ENCODE measurements around the gene C16orf95. TPM values are rescaled to one million over a fixed set of nuclear protein-coding genes. Genes with fewer than 3 reads are reported as not detected.

C16orf95 gene
- total RNA-seq, 1 donor: 4.0 TPM

DNA sequence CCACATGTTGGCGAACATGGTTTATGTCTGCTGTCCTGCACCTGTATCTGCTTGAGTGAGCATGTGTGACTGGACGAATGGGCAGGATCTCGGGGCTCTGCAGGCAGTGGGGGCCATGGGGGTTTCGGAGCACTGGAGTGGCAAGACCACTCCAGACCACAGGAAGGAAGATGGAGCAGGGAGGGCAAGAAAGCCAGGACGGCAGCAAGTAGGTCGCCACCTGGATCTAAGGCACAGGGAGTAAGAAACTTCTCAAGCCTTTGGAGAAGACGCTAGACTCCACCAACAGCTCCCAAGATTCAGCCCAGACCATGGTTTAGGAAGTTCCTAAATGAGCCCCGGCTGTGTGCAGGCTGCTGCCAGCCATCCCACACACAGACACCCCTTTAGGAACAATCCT is 32.8 kb upstream of the C16orf95 start:
- peaks cover 35% of the 10 kb centered on the region for H3K79me2 ChIP-seq (ENCODE audit: insufficient read depth, low read length)
- H3K4me1 ChIP-seq (ENCODE audit: insufficient read depth, low read length): peaks cover 7% of the 10 kb centered on the region
- no peaks in the 10 kb centered on the region for H3K9me3 ChIP-seq (ENCODE audit: low read depth, low read length)
- TF ChIP-seq CTCF (IDR thresholded peaks at IDR 0.05; ENCODE audit: extremely low read depth, low read depth, low read length): no peak
- H3K4me2 ChIP-seq (ENCODE audit: insufficient read depth, low read length): no peak overlapping the region
- no peak overlapping the region for H2AFZ ChIP-seq (ENCODE audit: low read length)
- peaks cover 14% of the 10 kb centered on the region for H3K36me3 ChIP-seq (ENCODE audit: insufficient read depth, low read length)
- DNase-seq (ENCODE audit: insufficient read length, low spot score, missing footprints): peak; percentile 67
- H3K4me3 ChIP-seq (ENCODE audit: insufficient read depth, low read length): no peak overlapping the region
- peaks cover 24% of the 10 kb centered on the region for H4K20me1 ChIP-seq (ENCODE audit: insufficient read depth, low read length)
- no peaks in the 10 kb centered on the region for H3K27me3 ChIP-seq (ENCODE audit: insufficient read depth, low read length)
- H3K27ac ChIP-seq (ENCODE audit: low read depth, low read length): no peak overlapping the region

DNA sequence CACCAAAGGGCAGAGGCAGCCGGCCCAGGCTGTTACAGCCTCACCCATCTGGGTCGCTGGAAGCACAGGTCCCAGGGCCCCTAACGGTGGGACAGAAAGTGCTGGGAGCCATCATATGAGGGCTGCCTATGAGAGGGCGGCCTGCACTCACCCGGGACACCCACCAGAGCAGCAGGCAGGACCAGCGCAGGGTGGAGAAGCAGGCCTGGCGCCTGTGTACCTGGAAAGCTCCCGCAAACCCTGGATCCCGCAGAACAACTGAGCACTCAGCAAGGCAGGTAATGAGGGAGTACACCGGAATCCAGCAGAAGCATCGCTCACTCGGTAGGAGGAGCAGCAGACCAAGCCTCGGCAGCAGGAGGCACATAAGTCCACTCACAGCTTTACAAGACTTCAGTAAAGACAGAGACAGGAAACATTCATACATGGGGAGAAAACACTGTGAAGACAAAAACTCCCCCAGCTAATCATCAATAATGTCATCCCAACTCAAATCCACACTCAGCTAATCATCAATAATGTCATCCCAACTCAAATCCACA is 31.5 kb upstream of the C16orf95 start:
- Histone ChIP-seq H3K27ac (ENCODE audit: low read depth, low read length) (no peak overlapping the region), H4K20me1 (ENCODE audit: insufficient read depth, low read length) (peaks cover 24% of the 10 kb centered on the region), H3K27me3 (ENCODE audit: insufficient read depth, low read length) (no peaks in the 10 kb centered on the region), H3K79me2 (ENCODE audit: insufficient read depth, low read length) (peaks cover 39% of the 10 kb centered on the region), H3K4me2 (ENCODE audit: insufficient read depth, low read length) (no peak overlapping the region), H3K9me3 (ENCODE audit: low read depth, low read length) (no peaks in the 10 kb centered on the region), H2AFZ (ENCODE audit: low read length) (no peak overlapping the region), H3K4me1 (ENCODE audit: insufficient read depth, low read length) (peaks cover 7% of the 10 kb centered on the region), H3K4me3 (ENCODE audit: insufficient read depth, low read length) (no peak overlapping the region), H3K36me3 (ENCODE audit: insufficient read depth, low read length) (peaks cover 18% of the 10 kb centered on the region)
- TF ChIP-seq CTCF (IDR thresholded peaks at IDR 0.05; ENCODE audit: extremely low read depth, low read depth, low read length): no peak
- DNase-seq (ENCODE audit: insufficient read length, low spot score, missing footprints): peak; percentile 35

DNA sequence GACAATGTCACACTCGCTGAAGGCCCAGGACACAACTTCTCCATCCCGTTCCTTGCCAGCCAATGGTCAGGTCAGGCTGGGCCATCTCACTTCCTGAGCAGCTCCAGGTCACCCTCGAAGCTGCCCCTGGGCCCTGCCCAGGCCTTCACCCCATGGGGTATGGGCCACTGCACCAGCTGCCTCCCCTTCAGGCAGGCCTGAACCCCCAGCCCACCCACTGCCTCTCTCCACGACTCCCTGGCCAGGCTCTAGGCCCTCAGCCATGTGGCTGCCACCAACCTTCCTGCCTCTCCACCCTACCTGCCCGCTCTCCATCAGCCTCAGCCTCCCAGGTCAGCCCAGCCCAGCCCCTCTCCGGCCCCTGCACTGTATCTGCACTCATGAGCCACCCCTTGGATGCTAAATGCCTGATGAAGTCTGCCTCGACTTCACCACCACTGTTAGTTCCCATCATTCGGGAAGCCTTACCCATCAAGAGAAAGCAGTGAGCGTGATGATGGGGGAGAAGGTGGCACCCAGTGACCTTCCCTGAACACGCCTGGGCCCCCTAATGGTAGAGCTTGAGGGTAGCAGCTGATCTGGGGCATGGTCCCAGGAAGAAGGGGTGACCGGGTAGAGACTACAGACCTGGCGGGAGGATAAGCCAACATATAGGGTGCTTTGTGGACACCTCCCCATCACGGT is 30.9 kb upstream of the C16orf95 start:
- Histone ChIP-seq H3K9me3 (ENCODE audit: low read depth, low read length) (no peaks in the 10 kb centered on the region), H3K4me2 (ENCODE audit: insufficient read depth, low read length) (no peak overlapping the region), H3K4me3 (ENCODE audit: insufficient read depth, low read length) (no peak overlapping the region), H2AFZ (ENCODE audit: low read length) (no peak overlapping the region), H3K36me3 (ENCODE audit: insufficient read depth, low read length) (peaks cover 21% of the 10 kb centered on the region), H3K27me3 (ENCODE audit: insufficient read depth, low read length) (no peaks in the 10 kb centered on the region), H3K27ac (ENCODE audit: low read depth, low read length) (no peak overlapping the region), H3K79me2 (ENCODE audit: insufficient read depth, low read length) (peaks cover 39% of the 10 kb centered on the region), H4K20me1 (ENCODE audit: insufficient read depth, low read length) (peaks cover 24% of the 10 kb centered on the region), H3K4me1 (ENCODE audit: insufficient read depth, low read length) (peaks cover 7% of the 10 kb centered on the region)
- TF ChIP-seq CTCF (IDR thresholded peaks at IDR 0.05; ENCODE audit: extremely low read depth, low read depth, low read length): no peak
- peak; percentile 37 for DNase-seq (ENCODE audit: insufficient read length, low spot score, missing footprints)

DNA sequence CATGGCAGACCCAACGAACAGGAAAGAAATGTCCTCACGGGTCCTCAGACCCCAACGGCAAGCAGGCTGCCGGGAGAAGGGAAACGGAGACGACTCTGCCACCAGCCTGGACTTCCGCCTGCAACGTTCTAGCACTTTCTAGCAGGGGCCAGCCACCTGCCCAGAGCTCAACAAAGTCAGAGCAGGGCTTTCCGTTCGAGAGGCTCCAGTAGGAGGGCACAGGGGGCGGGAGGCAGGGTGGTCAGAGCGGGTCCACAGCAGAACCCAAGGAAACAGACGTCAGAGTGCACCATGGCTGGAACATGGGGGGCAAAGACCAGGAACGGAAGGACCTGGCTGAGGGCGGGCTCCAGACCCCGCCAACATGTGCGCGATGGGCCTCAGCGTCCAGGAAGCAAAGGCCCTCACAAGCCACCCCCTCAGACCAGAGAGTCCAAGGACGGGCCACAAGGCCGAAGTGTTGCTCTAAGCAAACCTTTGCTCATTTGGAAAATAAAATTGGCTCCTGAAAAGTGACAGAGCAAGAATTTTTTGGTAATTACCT is 29.4 kb upstream of the C16orf95 start:
- H3K36me3 ChIP-seq (ENCODE audit: insufficient read depth, low read length): peaks cover 23% of the 10 kb centered on the region
- H3K4me3 ChIP-seq (ENCODE audit: insufficient read depth, low read length): no peak overlapping the region
- H3K27ac ChIP-seq (ENCODE audit: low read depth, low read length): no peak overlapping the region
- no peak for TF ChIP-seq CTCF (IDR thresholded peaks at IDR 0.05; ENCODE audit: extremely low read depth, low read depth, low read length)
- H3K79me2 ChIP-seq (ENCODE audit: insufficient read depth, low read length): peaks cover 36% of the 10 kb centered on the region
- H2AFZ ChIP-seq (ENCODE audit: low read length): no peak overlapping the region
- H3K4me1 ChIP-seq (ENCODE audit: insufficient read depth, low read length): peaks cover 7% of the 10 kb centered on the region
- H3K27me3 ChIP-seq (ENCODE audit: insufficient read depth, low read length): no peaks in the 10 kb centered on the region
- no peak overlapping the region for H3K4me2 ChIP-seq (ENCODE audit: insufficient read depth, low read length)
- no peaks in the 10 kb centered on the region for H3K9me3 ChIP-seq (ENCODE audit: low read depth, low read length)
- no peak for DNase-seq (ENCODE audit: insufficient read length, low spot score, missing footprints)
- peaks cover 24% of the 10 kb centered on the region for H4K20me1 ChIP-seq (ENCODE audit: insufficient read depth, low read length)

Measured in osteoblast (primary cell).